ENCODE data around the gene TULP4.

DNA sequence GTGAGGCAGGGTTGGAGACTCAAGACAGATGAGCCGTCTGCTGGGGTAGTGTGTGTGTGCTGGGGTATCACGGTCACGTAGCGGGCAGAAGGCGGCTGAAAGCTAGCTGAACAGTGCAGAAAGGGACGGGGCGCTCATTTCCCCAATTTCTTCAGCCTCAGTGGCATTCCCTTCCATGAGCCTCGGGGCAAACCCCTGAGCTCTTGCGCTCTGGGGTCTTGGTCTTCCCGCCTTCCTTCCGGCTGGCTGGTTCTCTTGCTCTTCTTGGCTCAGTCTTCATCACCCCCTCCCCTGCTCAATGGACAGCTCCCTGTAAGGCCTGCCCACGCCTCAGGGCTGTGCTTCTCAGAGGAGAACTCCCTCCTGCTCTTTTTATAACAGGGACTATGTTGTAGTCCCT is 232.2 kb downstream of the TULP4 start:
- TF ChIP-seq, protein P1, sequence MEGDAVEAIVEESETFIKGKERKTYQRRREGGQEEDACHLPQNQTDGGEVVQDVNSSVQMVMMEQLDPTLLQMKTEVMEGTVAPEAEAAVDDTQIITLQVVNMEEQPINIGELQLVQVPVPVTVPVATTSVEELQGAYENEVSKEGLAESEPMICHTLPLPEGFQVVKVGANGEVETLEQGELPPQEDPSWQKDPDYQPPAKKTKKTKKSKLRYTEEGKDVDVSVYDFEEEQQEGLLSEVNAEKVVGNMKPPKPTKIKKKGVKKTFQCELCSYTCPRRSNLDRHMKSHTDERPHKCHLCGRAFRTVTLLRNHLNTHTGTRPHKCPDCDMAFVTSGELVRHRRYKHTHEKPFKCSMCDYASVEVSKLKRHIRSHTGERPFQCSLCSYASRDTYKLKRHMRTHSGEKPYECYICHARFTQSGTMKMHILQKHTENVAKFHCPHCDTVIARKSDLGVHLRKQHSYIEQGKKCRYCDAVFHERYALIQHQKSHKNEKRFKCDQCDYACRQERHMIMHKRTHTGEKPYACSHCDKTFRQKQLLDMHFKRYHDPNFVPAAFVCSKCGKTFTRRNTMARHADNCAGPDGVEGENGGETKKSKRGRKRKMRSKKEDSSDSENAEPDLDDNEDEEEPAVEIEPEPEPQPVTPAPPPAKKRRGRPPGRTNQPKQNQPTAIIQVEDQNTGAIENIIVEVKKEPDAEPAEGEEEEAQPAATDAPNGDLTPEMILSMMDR (IDR thresholded peaks at IDR 0.05 in 4 of 5, conservative IDR thresholded peaks at IDR 0.05 in 1 of 5): no peak
- no peak for TF ChIP-seq POLR2A (IDR thresholded peaks at IDR 0.05)

Data from gastrocnemius medialis (tissue), 4 donors.